HG03060 (cell line): ENCODE results near the gene RBM12.

ENCODE experiments used
- ATAC-seq: cut with Tn5 transposase; IDR thresholded peaks from one replicate; pipeline ENCODE4 v1.9.1; 2021; ENCODE audit warnings: low read depth, moderate number of reproducible peaks; ENCODE audit not compliant: unreplicated experiment

RBM12 gene

GRCh38 chr20:35626386-35627001, 38.2 kb downstream of the RBM12 start:
- no peak for ATAC-seq

GRCh38 chr20:35625584-35626385, 38.9 kb downstream of the RBM12 start:
- no peak for ATAC-seq

GRCh38 chr20:35621560-35621946, 43.1 kb downstream of the RBM12 start:
- ATAC-seq, result no peak

- ATAC-seq, result no peak
Observed at GRCh38 chr20:35620818-35621559, 43.7 kb downstream of the RBM12 start.

GRCh38 chr20:35619196-35620095, 45.3 kb downstream of the RBM12 start:
- no peak for ATAC-seq

GRCh38 chr20:35618263-35619131, 46.2 kb downstream of the RBM12 start:
- no peak for ATAC-seq

GRCh38 chr20:35617397-35618262, 47.1 kb downstream of the RBM12 start:
- no peak for ATAC-seq

- no peak for ATAC-seq
Observed at GRCh38 chr20:35616465-35617396, 48.0 kb downstream of the RBM12 start.

GRCh38 chr20:35615667-35616464, 48.8 kb downstream of the RBM12 start, which contains the start of gene SPAG4:
SPAG4 (plus strand) TSS chr20:35615829; CDS start chr20:35616004, 175 bp downstream.
- peak; percentile 79 for ATAC-seq

- no peak for ATAC-seq
Observed at GRCh38 chr20:35611482-35611881, 53.2 kb downstream of the RBM12 start.

GRCh38 chr20:35610833-35611427, 53.8 kb downstream of the RBM12 start:
- no peak for ATAC-seq

GRCh38 chr20:35607003-35607735, 57.5 kb downstream of the RBM12 start:
- no peak for ATAC-seq

GRCh38 chr20:35606127-35606526, 58.6 kb downstream of the RBM12 start:
- no peak for ATAC-seq

GRCh38 chr20:35604449-35604747, 60.3 kb downstream of the RBM12 start:
- ATAC-seq, result no peak

- no peak for ATAC-seq
Observed at GRCh38 chr20:35603695-35604448, 60.8 kb downstream of the RBM12 start.
